ENCODE data around the gene EDEM3.
"Not testable (repeated sequence)": the region's sequence is repeated elsewhere in the genome, so short reads cannot be mapped to it uniquely, and the experiment has no call there.

The EDEM3 gene

DNA sequence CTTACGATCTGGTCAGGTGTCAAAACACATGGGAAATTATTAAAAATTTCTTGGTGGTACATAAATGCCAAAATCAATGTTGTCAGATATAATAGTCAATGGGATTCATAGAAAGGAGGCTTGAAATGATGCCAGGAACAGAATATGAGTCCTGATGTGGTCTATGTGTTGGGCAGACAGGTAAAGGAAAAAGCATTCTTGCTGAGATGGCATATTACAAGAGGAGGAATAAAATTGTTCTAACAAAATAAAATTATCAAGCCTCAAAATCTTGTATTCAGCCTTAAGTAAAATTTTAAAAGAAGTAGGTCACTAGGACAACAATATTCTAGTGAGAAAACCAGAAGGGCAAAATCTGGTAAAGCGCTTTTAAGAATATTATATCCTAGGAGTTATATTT is 30.9 kb upstream of the EDEM3 start:
- H3K4me3 ChIP-seq (ENCODE audit: low read depth, low read length), result no peak overlapping the region
- no peak for DNase-seq (ENCODE audit: low read depth)
- TF ChIP-seq CTCF (IDR thresholded peaks at IDR 0.05; ENCODE audit: control insufficient read depth, extremely low read depth, insufficient read depth), result no peak

- not testable (repeated sequence) for DNase-seq (ENCODE audit: low read depth); H3K4me3 ChIP-seq (ENCODE audit: low read depth, low read length)
These were observed 29.1 kb upstream of the EDEM3 start for GRCh38 chr1:184783723-184784122.

DNA sequence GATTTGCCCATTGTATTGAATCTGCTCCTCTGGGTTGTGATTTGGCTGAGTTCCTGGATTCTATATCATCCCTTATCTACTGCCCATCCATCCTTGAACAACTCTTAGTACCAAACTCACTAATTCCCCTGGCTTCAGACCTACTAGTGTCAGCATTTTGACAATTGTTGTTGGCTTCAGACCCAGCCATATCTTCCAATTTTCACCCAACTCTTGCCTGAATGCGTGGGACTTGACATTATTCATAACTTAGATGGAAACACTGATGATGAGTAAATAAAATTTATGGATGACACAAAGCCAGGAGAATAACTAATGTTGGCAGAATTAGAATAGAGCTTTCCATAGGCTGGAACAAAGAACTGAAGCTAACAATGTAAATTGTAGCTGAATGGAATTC is 27.3 kb upstream of the EDEM3 start:
- no peak for DNase-seq (ENCODE audit: low read depth)
- TF ChIP-seq CTCF (IDR thresholded peaks at IDR 0.05; ENCODE audit: control insufficient read depth, extremely low read depth, insufficient read depth), result no peak
- no peak overlapping the region for H3K4me3 ChIP-seq (ENCODE audit: low read depth, low read length)

GRCh38 chr1:184775885-184776284 is 21.2 kb upstream of the EDEM3 start:
- no peak overlapping the region for H3K4me3 ChIP-seq (ENCODE audit: low read depth, low read length)
- no peak for TF ChIP-seq CTCF (IDR thresholded peaks at IDR 0.05; ENCODE audit: control insufficient read depth, extremely low read depth, insufficient read depth)
- no peak for DNase-seq (ENCODE audit: low read depth)

- H3K4me3 ChIP-seq (ENCODE audit: low read depth, low read length), result no peak overlapping the region
- no peak for DNase-seq (ENCODE audit: low read depth)
- no peak for TF ChIP-seq CTCF (IDR thresholded peaks at IDR 0.05; ENCODE audit: control insufficient read depth, extremely low read depth, insufficient read depth)
These were observed 20.7 kb upstream of the EDEM3 start for GRCh38 chr1:184775329-184775728.

DNA sequence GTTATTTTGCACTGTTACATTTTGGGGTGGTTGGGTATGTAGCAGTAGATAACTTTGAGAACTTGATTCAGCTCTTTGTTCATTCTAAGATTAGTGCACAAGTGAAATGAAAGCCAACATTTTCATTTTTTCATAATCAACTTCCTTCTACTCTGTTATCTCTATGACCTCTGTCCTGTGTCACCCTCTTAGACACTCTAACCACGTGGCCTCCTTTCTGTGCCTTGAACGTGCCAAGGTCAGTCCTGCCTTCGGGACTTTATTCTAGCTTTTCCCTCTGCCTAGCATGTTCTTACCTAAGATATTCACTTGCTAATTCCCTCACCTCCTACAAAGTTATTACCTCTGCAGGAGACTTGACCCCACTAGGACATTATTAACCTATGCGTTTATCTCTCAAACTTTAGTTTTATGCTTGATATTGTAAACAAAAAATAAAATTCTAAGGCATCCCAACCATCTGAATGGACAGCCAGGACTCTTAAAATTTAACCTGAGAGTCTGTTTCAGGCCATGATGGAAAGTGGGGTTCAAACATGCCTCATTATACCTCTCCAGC is 19.2 kb upstream of the EDEM3 start:
- H3K4me3 ChIP-seq (ENCODE audit: low read depth, low read length), result no peak overlapping the region
- DNase-seq (ENCODE audit: low read depth), result no peak
- TF ChIP-seq CTCF (IDR thresholded peaks at IDR 0.05; ENCODE audit: control insufficient read depth, extremely low read depth, insufficient read depth), result no peak

DNA sequence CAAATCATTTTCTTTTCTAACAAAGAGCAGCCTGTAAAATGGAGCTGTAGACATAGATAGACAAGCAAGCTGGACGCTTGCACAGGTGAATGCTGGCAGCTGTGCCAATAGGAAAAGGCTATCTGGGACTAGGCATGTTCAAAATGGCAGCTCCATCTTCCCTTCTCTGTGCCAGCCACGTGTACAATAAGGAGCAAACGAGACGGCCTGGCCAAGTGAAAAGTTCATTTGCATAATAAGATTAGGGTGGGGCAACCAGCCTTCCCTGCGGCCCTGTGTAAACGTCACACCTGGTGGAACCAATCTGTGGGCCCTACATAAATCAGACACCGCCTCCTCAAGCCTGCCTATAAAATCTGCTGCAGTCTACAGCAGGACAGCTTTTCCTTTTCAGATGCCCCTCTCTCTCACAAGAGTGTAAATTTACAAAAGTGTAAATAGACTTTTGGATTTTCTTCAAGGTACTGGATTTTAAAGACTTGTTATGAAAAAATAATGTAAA is 16.6 kb upstream of the EDEM3 start:
- DNase-seq (ENCODE audit: low read depth), result no peak

More for the DNA sequence above, 16.6 kb upstream of the EDEM3 start:
- H3K4me3 ChIP-seq (ENCODE audit: low read depth, low read length), result no peak overlapping the region
- no peak for TF ChIP-seq CTCF (IDR thresholded peaks at IDR 0.05; ENCODE audit: control insufficient read depth, extremely low read depth, insufficient read depth)

Data from LNCaP clone FGC (cell line).